Gastrocnemius medialis (tissue), 4 donors: ENCODE results near the gene BTF3L4.

ENCODE experiments used
- POLR2A ChIP-seq, 2 donors: fragments of 450-650 bp; IDR thresholded peaks; one replicate each; pipeline ENCODE4 v1.6.1; 2017; ENCODE audit warnings: antibody characterized with exemption in 2 of 2, mild to moderate bottlenecking in 2 of 2, moderate library complexity in 2 of 2
- TF ChIP-seq, protein P1 (sequence below), 5 experiments: fragments of 450-650 bp in 3 of 5; fragments of 200-600 bp in 2 of 5; sonication (generic) in 2 of 5; IDR thresholded peaks in 4 of 5; conservative IDR thresholded peaks in 1 of 5; 1 replicate in 4 of 5; 2 replicates in 1 of 5; pipeline ENCODE4 v1.5.1; 2016 to 2019; ENCODE audit warnings: antibody characterized with exemption in 5 of 5, mild to moderate bottlenecking in 3 of 5, moderate library complexity in 3 of 5

DNA sequence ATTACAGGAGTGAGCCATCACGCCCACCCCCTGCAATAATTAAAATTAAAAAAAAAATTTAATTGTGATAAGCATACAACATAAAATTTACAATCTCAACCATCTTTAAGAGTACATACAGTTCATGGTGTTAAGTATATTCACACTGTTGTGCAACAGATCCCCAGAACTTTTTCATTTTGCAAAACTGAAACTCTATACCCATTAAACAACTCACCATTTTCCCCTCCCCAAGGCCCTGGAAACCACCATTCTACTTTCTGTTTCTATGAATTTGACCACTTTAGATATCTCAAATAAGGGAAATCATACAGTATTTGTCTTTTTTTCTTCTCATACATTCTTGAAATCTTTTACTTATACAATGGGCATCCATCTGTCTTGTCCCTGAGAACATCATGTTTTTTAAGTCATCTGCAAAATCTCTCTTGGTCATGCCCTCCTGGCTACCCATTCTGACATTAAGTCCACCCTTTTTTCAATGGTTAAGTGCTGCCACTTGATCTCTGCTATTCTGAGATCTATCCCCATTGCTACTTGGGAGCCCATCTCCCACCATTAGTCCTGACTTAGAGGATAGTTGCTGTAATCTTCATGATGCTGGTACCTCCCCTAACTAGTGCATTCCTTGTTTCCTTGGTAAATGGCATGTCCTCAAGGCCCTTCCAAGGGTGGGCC lies 46.4 kb downstream of the BTF3L4 start:
- TF ChIP-seq, protein P1, sequence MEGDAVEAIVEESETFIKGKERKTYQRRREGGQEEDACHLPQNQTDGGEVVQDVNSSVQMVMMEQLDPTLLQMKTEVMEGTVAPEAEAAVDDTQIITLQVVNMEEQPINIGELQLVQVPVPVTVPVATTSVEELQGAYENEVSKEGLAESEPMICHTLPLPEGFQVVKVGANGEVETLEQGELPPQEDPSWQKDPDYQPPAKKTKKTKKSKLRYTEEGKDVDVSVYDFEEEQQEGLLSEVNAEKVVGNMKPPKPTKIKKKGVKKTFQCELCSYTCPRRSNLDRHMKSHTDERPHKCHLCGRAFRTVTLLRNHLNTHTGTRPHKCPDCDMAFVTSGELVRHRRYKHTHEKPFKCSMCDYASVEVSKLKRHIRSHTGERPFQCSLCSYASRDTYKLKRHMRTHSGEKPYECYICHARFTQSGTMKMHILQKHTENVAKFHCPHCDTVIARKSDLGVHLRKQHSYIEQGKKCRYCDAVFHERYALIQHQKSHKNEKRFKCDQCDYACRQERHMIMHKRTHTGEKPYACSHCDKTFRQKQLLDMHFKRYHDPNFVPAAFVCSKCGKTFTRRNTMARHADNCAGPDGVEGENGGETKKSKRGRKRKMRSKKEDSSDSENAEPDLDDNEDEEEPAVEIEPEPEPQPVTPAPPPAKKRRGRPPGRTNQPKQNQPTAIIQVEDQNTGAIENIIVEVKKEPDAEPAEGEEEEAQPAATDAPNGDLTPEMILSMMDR (IDR thresholded peaks at IDR 0.05 in 4 of 5, conservative IDR thresholded peaks at IDR 0.05 in 1 of 5) = no peak
- TF ChIP-seq POLR2A (IDR thresholded peaks at IDR 0.05) = no peak
